Neural cell (in vitro differentiated cells): ENCODE data around the gene NDRG2. TPM values are rescaled to one million over a fixed set of nuclear protein-coding genes. Genes with fewer than 3 reads are reported as not detected.

Experiments
- H2AFZ ChIP-seq: fragments of 200-600, 300-800 bp; sonication (generic), shearing (Covaris generic); 2 replicates; pipeline ENCODE4 v1.6.0; 2014; ENCODE audit warnings: low read depth, mild to moderate bottlenecking, antibody characterized with exemption, low read length, moderate library complexity
- H3F3A ChIP-seq: fragments of 200-600 bp; shearing (Covaris generic); 2 replicates; pipeline ENCODE4 v1.6.1; 2016; ENCODE audit warnings: mild to moderate bottlenecking, moderate library complexity, mixed read lengths, antibody characterized with exemption, low read length; ENCODE audit not compliant: insufficient read depth, poor library complexity, severe bottlenecking
- H3K27ac ChIP-seq: fragments of 200-600, 300-800 bp; sonication (generic), shearing (Covaris generic); 2 replicates; pipeline ENCODE4 v1.5.1; 2014; ENCODE audit warnings: mild to moderate bottlenecking, low read length, moderate library complexity
- H3K27me3 ChIP-seq: fragments of 300-800, 200-600 bp; sonication (generic), shearing (Covaris generic); 2 replicates; pipeline ENCODE4 v1.6.0; 2014; ENCODE audit warnings: mild to moderate bottlenecking, low read depth, low read length, moderate library complexity; ENCODE audit not compliant: insufficient read depth
- H3K36me3 ChIP-seq: fragments of 300-800, 200-600 bp; sonication (generic), shearing (Covaris generic); 2 replicates; pipeline ENCODE4 v1.5.1; 2014; ENCODE audit warnings: mild to moderate bottlenecking, antibody characterized with exemption, low read length, moderate library complexity; ENCODE audit not compliant: insufficient read depth
- H3K4me2 ChIP-seq: fragments of 300-800, 200-600 bp; sonication (generic), shearing (Covaris generic); 2 replicates; pipeline ENCODE4 v1.6.0; 2014; ENCODE audit warnings: mild to moderate bottlenecking, low read length
- H3K4me3 ChIP-seq: fragments of 300-800, 200-600 bp; sonication (generic), shearing (Covaris generic); 2 replicates; pipeline ENCODE4 v1.5.1; 2014; ENCODE audit warnings: mild to moderate bottlenecking, low read length, moderate library complexity
- H3K79me2 ChIP-seq: fragments of 200-600 bp; shearing (Covaris generic); replicated peaks from 2 replicates; pipeline ENCODE4 v1.6.0; 2014; ENCODE audit warnings: mild to moderate bottlenecking, low read length, moderate library complexity; ENCODE audit not compliant: insufficient read depth
- H3K9ac ChIP-seq: fragments of 300-800, 200-600 bp; sonication (generic), shearing (Covaris generic); 2 replicates; pipeline ENCODE4 v1.6.1; 2016; ENCODE audit warnings: mild to moderate bottlenecking, low read length, mixed read lengths
- H3K9me2 ChIP-seq: fragments of 200-600 bp; shearing (Covaris generic); 2 replicates; pipeline ENCODE4 v1.6.1; 2016; ENCODE audit warnings: mild to moderate bottlenecking, low read length, mixed read lengths; ENCODE audit not compliant: insufficient read depth
- H3K9me3 ChIP-seq: fragments of 200-600, 300-800 bp; sonication (generic), shearing (Covaris generic); 2 replicates; pipeline ENCODE4 v1.6.1; 2016; ENCODE audit warnings: mild to moderate bottlenecking, mixed run types, low read length, moderate library complexity, mixed read lengths
- H4K20me1 ChIP-seq: fragments of 200-600 bp; shearing (Covaris generic); 2 replicates; pipeline ENCODE4 v1.6.1; 2016; ENCODE audit warnings: mild to moderate bottlenecking, mixed run types; ENCODE audit not compliant: insufficient read depth
- EP300 ChIP-seq: fragments of 450-650 bp; conservative IDR thresholded peaks from 2 replicates; pipeline ENCODE4 v1.6.1; 2014; ENCODE audit warnings: antibody characterized with exemption, mild to moderate bottlenecking, moderate library complexity; ENCODE audit not compliant: poor library complexity, severe bottlenecking
- EZH2 ChIP-seq: fragments of 200-600, 300-800 bp; shearing (Covaris generic), sonication (generic); IDR thresholded peaks from 2 replicates; pipeline ENCODE4 v1.6.1; 2014; ENCODE audit warnings: antibody characterized with exemption, low read length, borderline replicate concordance, mild to moderate bottlenecking; ENCODE audit not compliant: insufficient read depth, poor library complexity, severe bottlenecking
- MXI1 ChIP-seq: fragments of 450-650 bp; conservative IDR thresholded peaks from 2 replicates; pipeline ENCODE4 v1.6.1; 2014; ENCODE audit warnings: antibody characterized with exemption, mild to moderate bottlenecking; ENCODE audit not compliant: poor library complexity, severe bottlenecking
- POLR2AphosphoS5 ChIP-seq: IDR thresholded peaks from 2 replicates; pipeline ENCODE4 v1.6.1; 2012
- RAD21 ChIP-seq: fragments of 450-650 bp; conservative IDR thresholded peaks from 2 replicates; pipeline ENCODE4 v1.6.1; 2014; ENCODE audit warnings: antibody characterized with exemption, mild to moderate bottlenecking, moderate library complexity
- SMC3 ChIP-seq: fragments of 450-650 bp; conservative IDR thresholded peaks from 2 replicates; pipeline ENCODE4 v1.6.1; 2014; ENCODE audit warnings: antibody characterized with exemption, mild to moderate bottlenecking, moderate library complexity; ENCODE audit not compliant: poor library complexity
- TAF1 ChIP-seq: IDR thresholded peaks from 2 replicates; pipeline ENCODE4 v1.6.1; 2012; ENCODE audit warnings: low read depth
- polyA plus RNA-seq: library from polyadenylated mRNA; depleted of rRNA; stranded (reverse); fragments of >200 nt; gene quantifications from 2 replicates; pipeline ENCODE4 v1.2.3, GENCODE V29; 2014
- TF ChIP-seq, protein P1 (sequence below): fragments of 450-650 bp; IDR thresholded peaks from 2 replicates; pipeline ENCODE4 v1.5.1; 2014; ENCODE audit warnings: antibody characterized with exemption, mild to moderate bottlenecking, moderate library complexity; ENCODE audit not compliant: poor library complexity, severe bottlenecking
- TF ChIP-seq, protein P2 (sequence below): IDR thresholded peaks from 2 replicates; pipeline ENCODE4 v1.6.1; 2012; ENCODE audit warnings: borderline replicate concordance

The NDRG2 gene
- polyA plus RNA-seq, 1 donor from 2014 or later = 43.3 TPM

DNA sequence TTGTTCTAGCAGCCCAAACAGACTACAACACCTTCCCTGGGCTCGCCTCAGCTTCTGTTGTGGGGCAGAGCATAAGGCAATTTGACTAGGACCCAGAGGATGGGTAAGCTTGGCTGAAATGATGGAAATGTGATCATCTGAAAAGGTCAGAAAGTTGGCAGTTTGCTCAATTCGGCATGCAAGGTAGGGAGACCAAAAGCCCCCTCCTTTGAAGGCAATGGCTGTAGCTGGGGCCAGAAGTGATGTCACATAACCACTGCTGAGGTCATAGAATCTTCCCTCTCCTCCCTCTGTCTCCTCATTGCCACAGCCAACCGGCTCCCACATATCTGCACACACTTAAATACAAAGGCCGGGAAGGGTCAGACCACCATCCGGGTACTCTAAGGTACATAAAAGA lies 5.1 kb upstream of the NDRG2 start, which contains the start of gene TPPP2:
Gene TPPP2, plus strand, starts transcription at position 301 of the 400 bp plus-strand sequence. CDS start 365 bp downstream, outside the sequence.
- Histone ChIP-seq H3F3A (no peaks in the 10 kb centered on the region), H3K4me3 (no peak within 1 kb of the TSS), H3K36me3 (no peaks in the 10 kb centered on the region), H2AFZ (no peak within 1 kb of the TSS), H3K27me3 (peaks cover 4% of the 10 kb centered on the region), H4K20me1 (no peaks in the 10 kb centered on the region), H3K79me2 (no peaks in the 10 kb centered on the region), H3K27ac (no peak within 1 kb of the TSS), H3K9ac (no peak within 1 kb of the TSS), H3K9me3 (no peaks in the 10 kb centered on the region), H3K4me2 (no peak within 1 kb of the TSS), H3K9me2 (no peaks in the 10 kb centered on the region)
- TF ChIP-seq MXI1 = no peak
- TF ChIP-seq TAF1 = no peak
- TF ChIP-seq, protein P1, sequence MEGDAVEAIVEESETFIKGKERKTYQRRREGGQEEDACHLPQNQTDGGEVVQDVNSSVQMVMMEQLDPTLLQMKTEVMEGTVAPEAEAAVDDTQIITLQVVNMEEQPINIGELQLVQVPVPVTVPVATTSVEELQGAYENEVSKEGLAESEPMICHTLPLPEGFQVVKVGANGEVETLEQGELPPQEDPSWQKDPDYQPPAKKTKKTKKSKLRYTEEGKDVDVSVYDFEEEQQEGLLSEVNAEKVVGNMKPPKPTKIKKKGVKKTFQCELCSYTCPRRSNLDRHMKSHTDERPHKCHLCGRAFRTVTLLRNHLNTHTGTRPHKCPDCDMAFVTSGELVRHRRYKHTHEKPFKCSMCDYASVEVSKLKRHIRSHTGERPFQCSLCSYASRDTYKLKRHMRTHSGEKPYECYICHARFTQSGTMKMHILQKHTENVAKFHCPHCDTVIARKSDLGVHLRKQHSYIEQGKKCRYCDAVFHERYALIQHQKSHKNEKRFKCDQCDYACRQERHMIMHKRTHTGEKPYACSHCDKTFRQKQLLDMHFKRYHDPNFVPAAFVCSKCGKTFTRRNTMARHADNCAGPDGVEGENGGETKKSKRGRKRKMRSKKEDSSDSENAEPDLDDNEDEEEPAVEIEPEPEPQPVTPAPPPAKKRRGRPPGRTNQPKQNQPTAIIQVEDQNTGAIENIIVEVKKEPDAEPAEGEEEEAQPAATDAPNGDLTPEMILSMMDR = no peak
- TF ChIP-seq POLR2AphosphoS5 = no peak
- TF ChIP-seq, protein P2, sequence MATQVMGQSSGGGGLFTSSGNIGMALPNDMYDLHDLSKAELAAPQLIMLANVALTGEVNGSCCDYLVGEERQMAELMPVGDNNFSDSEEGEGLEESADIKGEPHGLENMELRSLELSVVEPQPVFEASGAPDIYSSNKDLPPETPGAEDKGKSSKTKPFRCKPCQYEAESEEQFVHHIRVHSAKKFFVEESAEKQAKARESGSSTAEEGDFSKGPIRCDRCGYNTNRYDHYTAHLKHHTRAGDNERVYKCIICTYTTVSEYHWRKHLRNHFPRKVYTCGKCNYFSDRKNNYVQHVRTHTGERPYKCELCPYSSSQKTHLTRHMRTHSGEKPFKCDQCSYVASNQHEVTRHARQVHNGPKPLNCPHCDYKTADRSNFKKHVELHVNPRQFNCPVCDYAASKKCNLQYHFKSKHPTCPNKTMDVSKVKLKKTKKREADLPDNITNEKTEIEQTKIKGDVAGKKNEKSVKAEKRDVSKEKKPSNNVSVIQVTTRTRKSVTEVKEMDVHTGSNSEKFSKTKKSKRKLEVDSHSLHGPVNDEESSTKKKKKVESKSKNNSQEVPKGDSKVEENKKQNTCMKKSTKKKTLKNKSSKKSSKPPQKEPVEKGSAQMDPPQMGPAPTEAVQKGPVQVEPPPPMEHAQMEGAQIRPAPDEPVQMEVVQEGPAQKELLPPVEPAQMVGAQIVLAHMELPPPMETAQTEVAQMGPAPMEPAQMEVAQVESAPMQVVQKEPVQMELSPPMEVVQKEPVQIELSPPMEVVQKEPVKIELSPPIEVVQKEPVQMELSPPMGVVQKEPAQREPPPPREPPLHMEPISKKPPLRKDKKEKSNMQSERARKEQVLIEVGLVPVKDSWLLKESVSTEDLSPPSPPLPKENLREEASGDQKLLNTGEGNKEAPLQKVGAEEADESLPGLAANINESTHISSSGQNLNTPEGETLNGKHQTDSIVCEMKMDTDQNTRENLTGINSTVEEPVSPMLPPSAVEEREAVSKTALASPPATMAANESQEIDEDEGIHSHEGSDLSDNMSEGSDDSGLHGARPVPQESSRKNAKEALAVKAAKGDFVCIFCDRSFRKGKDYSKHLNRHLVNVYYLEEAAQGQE = no peak
- TF ChIP-seq SMC3 = no peak
- TF ChIP-seq EZH2 = no peak
- TF ChIP-seq EP300 = no peak
- no peak for TF ChIP-seq RAD21

DNA sequence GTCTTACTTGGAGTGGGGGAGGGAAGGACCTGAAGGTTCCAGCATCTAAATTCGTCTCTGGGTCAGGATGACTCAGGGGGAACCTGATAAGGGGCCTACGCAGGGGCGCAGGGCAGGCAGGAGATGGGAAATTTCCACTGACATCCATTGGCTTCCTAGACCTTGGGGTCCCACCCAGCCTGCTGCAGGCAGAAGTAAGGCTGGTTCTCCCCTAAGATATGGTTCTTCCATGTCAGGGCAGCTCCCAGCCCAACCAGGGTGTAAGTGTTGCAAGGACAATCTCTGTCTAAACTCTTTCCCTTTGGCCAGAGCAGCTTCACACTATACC lies 2.1 kb upstream of the NDRG2 start:
- no peak overlapping the region for H2AFZ ChIP-seq
- no peaks in the 10 kb centered on the region for H3K9me2 ChIP-seq

More for the DNA sequence above, 2.1 kb upstream of the NDRG2 start:
- no peaks in the 10 kb centered on the region for H4K20me1 ChIP-seq
- H3F3A ChIP-seq = no peaks in the 10 kb centered on the region
- TF ChIP-seq MXI1 (no peak), TAF1 (no peak), SMC3 (no peak), RAD21 (no peak), EP300 (no peak), EZH2 (no peak), POLR2AphosphoS5 (no peak)
- TF ChIP-seq, protein P2 = no peak
- TF ChIP-seq, protein P1 = no peak
- H3K36me3 ChIP-seq = no peaks in the 10 kb centered on the region
- H3K27ac ChIP-seq = no peak overlapping the region
- no peak overlapping the region for H3K4me2 ChIP-seq
- no peak overlapping the region for H3K9ac ChIP-seq
- peaks cover 19% of the 10 kb centered on the region for H3K27me3 ChIP-seq
- H3K79me2 ChIP-seq = no peaks in the 10 kb centered on the region
- H3K9me3 ChIP-seq = no peaks in the 10 kb centered on the region
- H3K4me3 ChIP-seq = no peak overlapping the region
